ENCODE data around the gene TMC3.

GRCh38 chr15:81380203-81380602 lies 6.2 kb upstream of the TMC3 start:
- TF ChIP-seq, protein P1, sequence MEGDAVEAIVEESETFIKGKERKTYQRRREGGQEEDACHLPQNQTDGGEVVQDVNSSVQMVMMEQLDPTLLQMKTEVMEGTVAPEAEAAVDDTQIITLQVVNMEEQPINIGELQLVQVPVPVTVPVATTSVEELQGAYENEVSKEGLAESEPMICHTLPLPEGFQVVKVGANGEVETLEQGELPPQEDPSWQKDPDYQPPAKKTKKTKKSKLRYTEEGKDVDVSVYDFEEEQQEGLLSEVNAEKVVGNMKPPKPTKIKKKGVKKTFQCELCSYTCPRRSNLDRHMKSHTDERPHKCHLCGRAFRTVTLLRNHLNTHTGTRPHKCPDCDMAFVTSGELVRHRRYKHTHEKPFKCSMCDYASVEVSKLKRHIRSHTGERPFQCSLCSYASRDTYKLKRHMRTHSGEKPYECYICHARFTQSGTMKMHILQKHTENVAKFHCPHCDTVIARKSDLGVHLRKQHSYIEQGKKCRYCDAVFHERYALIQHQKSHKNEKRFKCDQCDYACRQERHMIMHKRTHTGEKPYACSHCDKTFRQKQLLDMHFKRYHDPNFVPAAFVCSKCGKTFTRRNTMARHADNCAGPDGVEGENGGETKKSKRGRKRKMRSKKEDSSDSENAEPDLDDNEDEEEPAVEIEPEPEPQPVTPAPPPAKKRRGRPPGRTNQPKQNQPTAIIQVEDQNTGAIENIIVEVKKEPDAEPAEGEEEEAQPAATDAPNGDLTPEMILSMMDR (IDR thresholded peaks at IDR 0.05): no peak
- TF ChIP-seq POLR2AphosphoS5 (IDR thresholded peaks at IDR 0.05): no peak
- no peak for TF ChIP-seq POLR2A (IDR thresholded peaks at IDR 0.05)
- no peak for TF ChIP-seq EP300 (IDR thresholded peaks at IDR 0.05)

Data from sigmoid colon (tissue), 4 donors.